ENCODE data around the gene MAST1. TPM values are rescaled to one million over a fixed set of nuclear protein-coding genes. Genes with fewer than 3 reads are reported as not detected.
"Not testable (repeated sequence)": the region's sequence is repeated elsewhere in the genome, so short reads cannot be mapped to it uniquely, and the experiment has no call there.

Gene MAST1
- total and polyA plus RNA-seq, 2 donors: 0.74 to 1.1 TPM

DNA sequence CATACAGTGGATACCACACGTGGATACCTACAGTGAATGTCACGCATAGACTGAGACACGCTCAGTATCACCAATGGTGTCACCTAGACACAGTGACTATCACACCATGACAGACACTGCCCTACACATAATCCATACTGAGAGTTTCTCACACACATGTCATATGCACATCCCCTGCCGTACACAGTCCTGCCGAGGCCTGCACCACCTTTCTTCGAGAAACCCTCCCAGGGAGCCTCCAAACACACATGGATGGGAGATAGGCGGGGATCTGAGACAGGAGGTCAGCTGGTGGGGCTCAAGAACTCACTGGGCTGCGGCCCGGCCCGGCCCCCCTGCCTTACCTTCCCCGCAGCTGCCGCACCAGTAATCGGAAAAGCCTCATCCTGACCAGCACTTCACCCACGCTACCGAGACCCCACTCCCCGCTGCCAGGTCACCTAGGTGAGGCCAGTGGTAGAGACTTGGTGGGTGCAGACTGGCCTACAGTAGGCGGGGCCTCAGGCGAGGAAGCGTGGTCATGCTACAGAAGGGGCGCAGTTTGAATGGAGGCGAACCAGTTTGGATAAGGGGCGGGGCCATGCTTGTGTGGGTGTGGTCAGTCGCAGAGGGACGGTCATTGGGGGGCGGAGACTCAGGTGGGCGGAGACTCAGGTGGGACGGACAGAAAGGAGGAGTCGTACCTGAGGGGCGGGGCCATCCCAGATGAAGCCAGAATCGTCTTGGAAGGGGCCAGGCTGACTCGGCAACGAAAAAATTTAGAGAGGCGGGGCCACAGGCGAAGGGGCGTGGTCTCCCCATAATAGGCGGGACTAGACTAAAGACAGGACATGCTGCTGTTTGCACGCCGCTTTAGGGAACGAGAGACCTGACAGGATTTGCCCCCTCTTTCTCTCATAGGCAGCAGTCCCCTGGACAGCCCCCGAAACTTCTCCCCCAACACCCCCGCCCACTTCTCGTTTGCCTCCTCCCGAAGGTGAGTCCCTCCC is 2.1 kb downstream of the MAST1 start:
- 20% methylated on average over 43 of the region's 43 CpGs for WGBS
- no peaks in the 10 kb centered on the region for H3K36me3 ChIP-seq (ENCODE audit: insufficient read depth)
- H3K4me1 ChIP-seq (ENCODE audit: insufficient read depth): no peaks in the 10 kb centered on the region
- H3K27ac ChIP-seq (ENCODE audit: low read depth): no peak overlapping the region
- H3K4me3 ChIP-seq (ENCODE audit: low read depth, low read length): no peak overlapping the region
- DNase-seq (ENCODE audit: extremely low spot score): no peak

- Histone ChIP-seq H3K4me3 (ENCODE audit: low read depth, low read length) (no peak overlapping the region), H3K27ac (ENCODE audit: low read depth) (no peak overlapping the region), H3K36me3 (ENCODE audit: insufficient read depth) (no peaks in the 10 kb centered on the region), H3K4me1 (ENCODE audit: insufficient read depth) (no peaks in the 10 kb centered on the region)
- 2% methylated on average over 29 of the region's 29 CpGs for WGBS
- DNase-seq (ENCODE audit: extremely low spot score): peak; percentile 18
Measured at GRCh38 chr19:12841094-12841493, 2.8 kb downstream of the MAST1 start.

- 92% methylated on average over 18 of the region's 18 CpGs for WGBS
- H3K4me1 ChIP-seq (ENCODE audit: insufficient read depth): no peaks in the 10 kb centered on the region
- no peaks in the 10 kb centered on the region for H3K36me3 ChIP-seq (ENCODE audit: insufficient read depth)
- DNase-seq (ENCODE audit: extremely low spot score): no peak
- no peak overlapping the region for H3K4me3 ChIP-seq (ENCODE audit: low read depth, low read length)
- no peak overlapping the region for H3K27ac ChIP-seq (ENCODE audit: low read depth)
Measured at GRCh38 chr19:12842511-12842910, 4.2 kb downstream of the MAST1 start.

- Histone ChIP-seq H3K27ac (ENCODE audit: low read depth) (no peak overlapping the region), H3K4me1 (ENCODE audit: insufficient read depth) (no peaks in the 10 kb centered on the region), H3K4me3 (ENCODE audit: low read depth, low read length) (no peak overlapping the region), H3K36me3 (ENCODE audit: insufficient read depth) (no peaks in the 10 kb centered on the region)
- no peak for DNase-seq (ENCODE audit: extremely low spot score)
- 81% methylated on average over 11 of the region's 11 CpGs for WGBS
Measured at GRCh38 chr19:12843328-12843727, 5.0 kb downstream of the MAST1 start.

DNA sequence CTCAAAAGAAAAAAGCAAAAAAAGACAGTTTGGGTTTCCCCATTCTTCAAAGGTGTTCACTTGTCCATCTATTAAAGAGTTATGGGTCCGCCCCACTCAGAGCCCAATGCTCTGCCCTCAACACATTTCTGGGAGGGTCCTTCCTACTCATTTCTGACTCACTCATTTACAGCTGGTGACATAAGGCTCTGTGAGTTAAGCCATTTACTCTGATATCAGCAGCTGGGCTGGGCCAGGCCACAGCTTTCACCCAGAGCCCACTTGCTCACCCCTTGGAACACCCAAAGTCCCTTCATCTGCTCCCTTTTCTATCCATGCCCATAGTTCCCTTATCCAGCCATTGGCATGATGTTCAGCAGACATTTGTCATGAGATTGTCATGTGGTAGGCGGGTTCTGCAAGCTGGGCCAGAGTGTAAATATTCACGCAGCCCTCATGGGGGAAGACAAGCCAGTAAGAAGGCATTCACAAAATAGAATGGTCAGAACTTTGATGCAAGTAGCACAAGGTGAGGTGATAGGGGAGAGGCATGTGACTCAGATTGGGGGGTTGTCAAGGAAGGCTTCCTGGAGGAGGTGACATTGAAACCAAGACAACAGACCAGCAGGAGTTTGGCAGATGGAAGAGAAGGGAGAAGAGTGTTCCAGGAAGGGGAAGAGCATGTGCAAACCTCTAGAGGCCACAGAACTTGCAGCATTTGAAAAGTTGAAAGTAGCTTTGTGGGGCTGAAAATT is 5.9 kb downstream of the MAST1 start:
- 78% methylated on average over 3 of the region's 3 CpGs for WGBS
- H3K36me3 ChIP-seq (ENCODE audit: insufficient read depth): no peaks in the 10 kb centered on the region

DNA sequence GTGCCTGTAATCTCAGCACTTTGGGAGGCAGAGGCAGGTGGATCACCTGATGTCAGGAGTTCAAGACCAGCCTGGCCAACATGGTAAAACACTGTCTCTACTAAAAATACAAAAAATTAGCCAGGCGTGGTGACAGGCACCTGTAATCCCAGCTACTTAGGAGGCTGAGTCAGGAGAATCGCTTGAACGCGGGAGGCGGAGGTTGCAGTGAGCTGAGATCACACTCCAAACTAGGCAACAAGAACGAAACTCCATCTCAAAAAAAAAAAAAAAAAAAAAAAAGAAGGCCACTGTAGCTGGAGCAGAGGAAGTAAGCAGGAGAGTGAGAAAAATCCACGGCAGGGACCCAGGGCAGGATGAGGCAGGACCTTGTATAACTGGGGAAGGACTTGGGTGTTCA is 8.3 kb downstream of the MAST1 start:
- not testable (repeated sequence) for H3K4me1 ChIP-seq (ENCODE audit: insufficient read depth); H3K4me3 ChIP-seq (ENCODE audit: low read depth, low read length); H3K36me3 ChIP-seq (ENCODE audit: insufficient read depth); H3K27ac ChIP-seq (ENCODE audit: low read depth); DNase-seq (ENCODE audit: extremely low spot score)
- WGBS: 85% methylated on average over 7 of the region's 7 CpGs

More for the DNA sequence above, 5.9 kb downstream of the MAST1 start:
- Histone ChIP-seq H3K4me1 (ENCODE audit: insufficient read depth) (no peaks in the 10 kb centered on the region), H3K4me3 (ENCODE audit: low read depth, low read length) (no peak overlapping the region), H3K27ac (ENCODE audit: low read depth) (no peak overlapping the region)
- DNase-seq (ENCODE audit: extremely low spot score): no peak

- H3K27ac ChIP-seq (ENCODE audit: low read depth): no peak overlapping the region
- H3K4me3 ChIP-seq (ENCODE audit: low read depth, low read length): no peak overlapping the region
Measured at GRCh38 chr19:12847159-12848139, 9.1 kb downstream of the MAST1 start.

DNA sequence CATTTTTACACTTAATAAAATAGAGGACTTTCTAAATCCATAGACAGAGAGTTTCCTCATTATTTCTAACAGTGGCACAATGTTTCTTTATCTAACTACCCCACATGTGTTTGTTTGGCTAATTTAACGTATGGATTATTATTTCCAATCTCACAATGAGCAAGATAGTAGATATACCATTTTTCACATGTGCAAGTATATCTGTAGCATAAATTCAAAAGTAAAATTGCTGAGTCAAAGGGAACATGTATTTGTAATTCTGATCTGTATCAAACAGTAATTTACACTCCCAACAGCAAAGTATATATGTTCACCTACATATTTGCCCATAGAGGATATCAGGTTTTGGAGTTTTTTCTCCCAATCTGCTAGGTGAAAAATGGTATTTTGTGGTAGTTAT is 18.3 kb downstream of the MAST1 start:
- Histone ChIP-seq H3K27ac (ENCODE audit: low read depth) (no peak overlapping the region), H3K4me1 (ENCODE audit: insufficient read depth) (no peaks in the 10 kb centered on the region), H3K36me3 (ENCODE audit: insufficient read depth) (no peaks in the 10 kb centered on the region), H3K4me3 (ENCODE audit: low read depth, low read length) (no peak overlapping the region)
- no peak for DNase-seq (ENCODE audit: extremely low spot score)
- WGBS: 67% methylated on average over 1 of the region's 1 CpG

More at GRCh38 chr19:12847159-12848139, 9.1 kb downstream of the MAST1 start:
- Histone ChIP-seq H3K36me3 (ENCODE audit: insufficient read depth) (no peaks in the 10 kb centered on the region), H3K4me1 (ENCODE audit: insufficient read depth) (no peaks in the 10 kb centered on the region)
- 13% methylated on average over 69 of the region's 69 CpGs for WGBS
- DNase-seq (ENCODE audit: extremely low spot score): peak; percentile 17

- no peak overlapping the region for H3K4me3 ChIP-seq (ENCODE audit: low read depth, low read length)
- no peaks in the 10 kb centered on the region for H3K4me1 ChIP-seq (ENCODE audit: insufficient read depth)
- no peak overlapping the region for H3K27ac ChIP-seq (ENCODE audit: low read depth)
- DNase-seq (ENCODE audit: extremely low spot score): no peak
- H3K36me3 ChIP-seq (ENCODE audit: insufficient read depth): no peaks in the 10 kb centered on the region
- 94% methylated on average over 35 of the region's 35 CpGs for WGBS
Measured at GRCh38 chr19:12858041-12858928, 20.0 kb downstream of the MAST1 start.

- no peaks in the 10 kb centered on the region for H3K4me1 ChIP-seq (ENCODE audit: insufficient read depth)
- no peak overlapping the region for H3K27ac ChIP-seq (ENCODE audit: low read depth)
- 58% methylated on average over 7 of the region's 7 CpGs for WGBS
- DNase-seq (ENCODE audit: extremely low spot score): no peak
- H3K4me3 ChIP-seq (ENCODE audit: low read depth, low read length): no peak overlapping the region
- no peaks in the 10 kb centered on the region for H3K36me3 ChIP-seq (ENCODE audit: insufficient read depth)
Measured at GRCh38 chr19:12859546-12859945, 21.2 kb downstream of the MAST1 start.

GRCh38 chr19:12864143-12864542 is 25.8 kb downstream of the MAST1 start:
- H3K4me3 ChIP-seq (ENCODE audit: low read depth, low read length): no peak overlapping the region
- WGBS: 84% methylated on average over 4 of the region's 4 CpGs

More at GRCh38 chr19:12864143-12864542, 25.8 kb downstream of the MAST1 start:
- no peak overlapping the region for H3K27ac ChIP-seq (ENCODE audit: low read depth)
- H3K36me3 ChIP-seq (ENCODE audit: insufficient read depth): no peaks in the 10 kb centered on the region
- no peak for DNase-seq (ENCODE audit: extremely low spot score)
- H3K4me1 ChIP-seq (ENCODE audit: insufficient read depth): no peaks in the 10 kb centered on the region
